Testis (tissue), 3 donors: ENCODE measurements around the gene PKIG. TPM values are rescaled to one million over a fixed set of nuclear protein-coding genes. Genes with fewer than 3 reads are reported as not detected.
A peak's percentile ranks its signal among the peaks of the same experiment; 100 is the strongest.

Experiments used
- DNase-seq: peaks from one replicate; pipeline ENCODE4 v3.0.0-alpha.2; 2019
- H3K27ac ChIP-seq, 2 donors: fragments of 200-600 bp; sonication (generic); one replicate each; pipeline ENCODE4 v1.5.1; 2019
- H3K27me3 ChIP-seq: fragments of 200-600 bp; sonication (generic); one replicate; pipeline ENCODE4 v1.5.1; 2019
- H3K36me3 ChIP-seq: fragments of 200-600 bp; sonication (generic); one replicate; pipeline ENCODE4 v1.5.1; 2017; ENCODE audit warnings: low read depth; ENCODE audit errors: missing control alignments
- H3K4me1 ChIP-seq: fragments of 200-600 bp; sonication (generic); one replicate; pipeline ENCODE4 v1.5.1; 2019
- H3K4me3 ChIP-seq, 2 donors: fragments of 200-600 bp; sonication (generic); one replicate each; pipeline ENCODE4 v1.5.1; 2017 to 2019
- H3K9me3 ChIP-seq: fragments of 200-600 bp; sonication (generic); one replicate; pipeline ENCODE4 v1.5.1; 2017
- CTCF ChIP-seq, 3 experiments: fragments of 450-650 bp in 2 of 3; fragments of 200-600 bp in 1 of 3; sonication (generic) in 1 of 3; IDR thresholded peaks; one replicate each; pipeline ENCODE4 v1.5.1; 2016 to 2019; ENCODE audit warnings: antibody characterized with exemption in 3 of 3, mild to moderate bottlenecking in 2 of 3, moderate library complexity in 1 of 3
- POLR2A ChIP-seq: fragments of 450-650 bp; IDR thresholded peaks from one replicate; pipeline ENCODE4 v1.6.1; 2017; ENCODE audit warnings: antibody characterized with exemption, mild to moderate bottlenecking, moderate library complexity
- WGBS, 2 donors: methylation state at CpG; one replicate each; pipeline ENCODE4 v1.1.5; 2018; 5-methylcytosine and 5-hydroxymethylcytosine counted together
- intact Hi-C: fragments of 100-400 bp; cut with DNase I; formaldehyde crosslinking; loops from one replicate; pipeline ENCODE4 v1.15.1; 2023; ENCODE audit warnings: low total_unique reads
- polyA plus RNA-seq: library from polyadenylated mRNA; stranded (reverse); fragments of 350-450 nt; fragmentation: Illumina TruSeq; extraction: RNeasy Lipid Tissue Mini Kit (QIAGEN cat#74804); gene quantifications from one replicate; pipeline ENCODE4 v1.2.3, GENCODE V29; 2014; ENCODE audit warnings: low read depth, low replicate concordance; ENCODE audit not compliant: insufficient read depth
- total RNA-seq, 2 donors: library from RNA; depleted of rRNA; stranded (reverse); fragments of >200 nt; gene quantifications; one replicate each; pipeline ENCODE4 v1.2.3, GENCODE V29; 2016

PKIG gene
- total and polyA plus RNA-seq, 3 donors from 2014 or later, result 66.6 to 180 (median 70.4) TPM

GRCh38 chr20:44648579-44648978 is 66.2 kb downstream of the PKIG start:
- intact Hi-C loops, result no loop called here
- Histone ChIP-seq H3K9me3 (no peaks in the 10 kb centered on the region), H3K27me3 (no peaks in the 10 kb centered on the region), H3K4me3 (no peak overlapping the region), H3K4me1 (peaks cover 9% of the 10 kb centered on the region), H3K27ac (no peak overlapping the region), H3K36me3 (no peaks in the 10 kb centered on the region)
- TF ChIP-seq CTCF (IDR thresholded peaks at IDR 0.05) (no peak), POLR2A (no peak)
- no peak for DNase-seq
- WGBS, 2 donors, result 73 to 85% methylated on average over 4 to 7 of the region's 7 CpGs

GRCh38 chr20:44649126-44649525 is 66.7 kb downstream of the PKIG start:
- no peak overlapping the region for H3K4me3 ChIP-seq
- peaks cover 9% of the 10 kb centered on the region for H3K4me1 ChIP-seq
- TF ChIP-seq CTCF (IDR thresholded peaks at IDR 0.05), result no peak
- TF ChIP-seq POLR2A, result no peak
- H3K36me3 ChIP-seq, result no peaks in the 10 kb centered on the region
- no peaks in the 10 kb centered on the region for H3K9me3 ChIP-seq
- intact Hi-C loops, result no loop called here
- no peaks in the 10 kb centered on the region for H3K27me3 ChIP-seq
- DNase-seq, result no peak
- H3K27ac ChIP-seq, result no peak overlapping the region
- WGBS, 2 donors, result 84 to 92% methylated on average over 3 of the region's 3 CpGs

- Histone ChIP-seq H3K4me3 (no peak overlapping the region), H3K9me3 (no peaks in the 10 kb centered on the region), H3K36me3 (no peaks in the 10 kb centered on the region), H3K4me1 (peaks cover 9% of the 10 kb centered on the region), H3K27me3 (no peaks in the 10 kb centered on the region), H3K27ac (no peak overlapping the region)
- intact Hi-C loops, result no loop called here
- TF ChIP-seq POLR2A, result no peak
- 76 to 77% methylated on average over 6 of the region's 6 CpGs for WGBS, 2 donors
- DNase-seq, result no peak
These were observed 67.6 kb downstream of the PKIG start for GRCh38 chr20:44649976-44650375.

- H3K4me1 ChIP-seq, result peaks cover 9% of the 10 kb centered on the region
- H3K9me3 ChIP-seq, result no peaks in the 10 kb centered on the region
- H3K4me3 ChIP-seq, result peak overlapping the region; percentile 52 to 78
- peak overlapping the region; percentile 12 to 65 for H3K27ac ChIP-seq
- no peak for DNase-seq
- WGBS, 2 donors, result 29 to 46% methylated on average over 11 to 22 of the region's 24 CpGs
- no peaks in the 10 kb centered on the region for H3K36me3 ChIP-seq
- intact Hi-C loops, result no loop called here
- TF ChIP-seq CTCF (IDR thresholded peaks at IDR 0.05) (no peak), POLR2A (no peak)
- no peaks in the 10 kb centered on the region for H3K27me3 ChIP-seq
These were observed 68.5 kb downstream of the PKIG start for GRCh38 chr20:44650771-44651433.

- no peaks in the 10 kb centered on the region for H3K36me3 ChIP-seq
- no peaks in the 10 kb centered on the region for H3K9me3 ChIP-seq
- 2% methylated on average over 26 of the region's 33 CpGs; no CpG with 5 or more reads in 1 of the 2 donors for WGBS, 2 donors
- H3K27ac ChIP-seq, result peak overlapping the region; percentile 12 to 65
- no peak for DNase-seq
- H3K4me1 ChIP-seq, result peaks cover 9% of the 10 kb centered on the region
- H3K27me3 ChIP-seq, result no peaks in the 10 kb centered on the region
- no peak for TF ChIP-seq CTCF (IDR thresholded peaks at IDR 0.05)
- H3K4me3 ChIP-seq, result peak overlapping the region; percentile 52 to 78
- intact Hi-C loops, result no loop called here
These were observed 69.0 kb downstream of the PKIG start for GRCh38 chr20:44651434-44651683.
